GM19467 (cell line): Measurements from ENCODE around the gene PI16.

Source experiments
- ATAC-seq: cut with Tn5 transposase; IDR thresholded peaks from one replicate; pipeline ENCODE4 v1.9.1; 2021; ENCODE audit warnings: mild to moderate bottlenecking, moderate library complexity; ENCODE audit not compliant: unreplicated experiment

PI16 gene

DNA sequence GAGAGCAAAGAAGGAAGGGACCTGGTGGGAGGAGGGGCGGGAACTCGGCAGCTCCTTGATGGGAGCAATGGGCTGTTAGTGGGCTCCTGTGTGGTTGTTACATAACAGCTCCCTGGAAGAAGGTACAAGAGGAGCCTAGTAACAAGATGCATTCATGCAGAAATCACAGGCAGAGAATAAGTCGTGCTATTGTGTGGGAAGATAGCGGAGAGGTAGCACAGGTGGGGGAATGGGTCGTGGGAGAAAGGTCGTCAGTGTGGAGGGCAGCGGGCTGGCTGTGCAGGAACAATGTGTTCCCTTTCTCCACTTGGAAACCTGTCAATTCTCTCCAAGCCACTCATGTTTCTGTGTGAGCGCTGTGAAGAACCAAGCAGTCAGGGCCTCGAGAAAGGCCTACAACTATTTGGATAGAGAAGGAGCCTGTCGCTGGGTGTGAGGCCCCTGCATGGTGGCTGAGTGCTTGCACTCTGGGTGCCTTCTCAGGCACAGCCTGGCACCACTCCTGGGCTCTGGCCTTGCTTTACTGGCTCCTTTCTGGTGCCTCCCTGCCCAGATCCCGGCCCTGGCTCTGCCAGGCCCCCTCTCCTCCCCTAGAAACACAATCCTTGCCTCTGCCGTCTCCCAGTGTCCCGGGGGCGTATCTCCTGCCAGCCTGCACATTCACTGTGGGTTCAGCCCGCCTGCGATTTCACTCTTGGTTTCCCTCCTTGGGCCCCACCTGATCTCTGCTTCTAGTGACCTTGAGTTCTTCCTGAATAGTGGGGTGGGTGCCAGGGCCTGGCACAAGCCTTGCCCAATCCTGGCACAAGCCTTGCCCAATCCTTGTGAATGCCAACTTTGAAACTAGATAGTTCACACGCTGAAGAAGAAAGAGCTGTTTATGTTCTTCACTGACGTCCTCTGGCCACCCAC is 43.5 kb downstream of the PI16 start:
- ATAC-seq = no peak

DNA sequence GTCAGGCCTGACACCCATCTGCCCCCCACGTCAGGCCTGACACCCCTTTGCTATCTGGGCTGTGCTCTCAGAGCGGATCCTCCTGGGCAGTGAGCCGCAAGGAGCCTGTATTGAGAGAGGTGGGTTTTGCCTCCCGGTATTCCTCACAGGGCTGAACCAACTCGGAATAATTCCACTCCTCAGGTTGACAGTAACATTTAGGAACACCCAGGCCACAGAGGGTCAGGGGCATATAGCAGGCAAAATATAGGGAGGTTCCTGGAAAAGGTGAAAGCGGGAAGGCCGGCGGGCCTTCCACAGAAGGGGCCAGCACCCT is 44.1 kb downstream of the PI16 start:
- no peak for ATAC-seq

GRCh38 chr6:36999061-36999750 is 44.7 kb downstream of the PI16 start:
- ATAC-seq = no peak

GRCh38 chr6:36999751-37000125 is 45.2 kb downstream of the PI16 start:
- no peak for ATAC-seq

DNA sequence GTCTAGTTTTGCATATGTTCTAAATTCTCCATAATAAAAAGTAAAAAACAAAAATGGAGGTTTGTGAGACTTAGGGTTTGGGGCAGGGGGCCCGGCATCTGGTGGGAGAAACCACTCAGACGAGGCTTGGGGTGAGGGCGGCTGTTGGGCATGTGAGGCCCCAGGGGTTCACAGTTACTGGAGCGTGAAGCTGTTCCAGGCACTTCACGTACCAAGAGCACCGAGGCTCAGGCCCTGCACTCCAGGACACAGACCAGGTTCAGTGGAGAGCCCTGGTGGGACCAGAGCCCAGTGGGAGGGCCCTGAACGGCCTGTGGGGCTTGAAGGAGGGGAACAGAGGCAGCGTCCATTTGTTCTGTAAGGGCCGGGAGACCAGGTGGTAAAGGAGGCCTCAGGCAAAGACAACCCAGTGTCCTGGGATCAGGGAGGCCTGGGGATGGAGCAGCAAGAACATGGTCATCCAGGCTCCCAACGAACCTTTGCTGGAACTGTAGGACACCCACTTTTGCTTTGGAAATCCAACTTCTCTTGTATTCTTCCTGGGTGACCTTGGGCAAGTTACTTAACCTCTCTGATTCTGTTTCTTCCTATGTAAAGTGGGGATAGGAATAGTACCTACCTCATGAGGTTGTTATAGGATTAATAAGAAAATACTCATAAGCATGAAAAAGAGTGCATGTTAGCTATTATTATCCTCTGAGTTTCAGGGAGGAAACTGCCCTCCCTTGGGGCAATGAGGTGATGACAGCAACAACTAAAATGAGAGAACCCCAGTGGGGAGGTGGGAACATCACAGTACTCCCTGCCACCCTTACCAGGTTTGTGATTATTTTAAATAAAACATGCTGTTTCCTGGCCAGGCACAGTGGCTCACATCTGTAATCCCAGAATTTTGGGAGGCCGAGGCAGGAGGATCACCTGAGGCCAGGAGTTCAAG is 49.8 kb downstream of the PI16 start:
- ATAC-seq = no peak

DNA sequence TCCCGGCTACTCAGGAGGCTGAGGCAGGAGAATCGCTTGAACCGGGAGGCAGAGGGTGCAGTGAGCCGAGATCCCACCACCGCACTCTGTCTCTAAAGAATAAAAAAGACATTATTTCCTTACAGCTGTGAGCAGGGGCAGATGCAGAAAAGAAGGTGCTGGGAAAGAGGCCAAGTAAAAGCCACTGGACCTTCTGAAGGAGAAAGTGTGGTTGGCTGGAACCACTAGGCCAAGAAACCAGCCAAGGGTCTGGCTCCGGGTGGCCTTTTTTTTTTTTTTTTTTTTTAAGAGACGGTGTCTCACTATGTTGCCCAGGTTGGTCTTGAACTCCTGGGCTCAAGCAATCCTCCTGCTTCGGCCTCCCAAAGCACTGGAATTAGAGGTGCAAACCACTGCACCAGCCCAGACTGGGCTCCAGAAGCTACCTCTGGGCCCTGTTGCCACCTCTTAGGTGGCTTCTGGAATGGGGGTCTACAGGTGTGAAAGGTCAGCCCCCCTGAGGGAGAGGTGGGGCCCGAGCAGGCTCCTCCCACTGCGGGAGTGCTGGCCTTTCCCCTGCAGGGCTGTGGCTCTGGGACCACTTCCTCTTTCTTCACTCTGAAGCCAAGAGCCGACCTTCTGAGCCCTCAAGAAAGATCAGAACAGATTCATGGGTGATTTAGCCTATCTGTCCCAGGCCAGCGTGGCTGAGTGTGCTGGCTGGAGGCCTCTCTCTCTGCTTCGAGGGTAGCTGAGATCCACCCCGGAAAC is 50.7 kb downstream of the PI16 start, which contains the start of gene FGD2:
FGD2 (plus strand) TSS at position 595 of the 750 bp plus-strand sequence. CDS start 163 bp downstream, outside the sequence.
- ATAC-seq = peak; percentile 42

GRCh38 chr6:37005827-37006567 is 51.5 kb downstream of the PI16 start:
- ATAC-seq = no peak

GRCh38 chr6:37006793-37007339 is 52.3 kb downstream of the PI16 start:
- no peak for ATAC-seq

GRCh38 chr6:37007340-37008043 is 53.0 kb downstream of the PI16 start:
- ATAC-seq = no peak

DNA sequence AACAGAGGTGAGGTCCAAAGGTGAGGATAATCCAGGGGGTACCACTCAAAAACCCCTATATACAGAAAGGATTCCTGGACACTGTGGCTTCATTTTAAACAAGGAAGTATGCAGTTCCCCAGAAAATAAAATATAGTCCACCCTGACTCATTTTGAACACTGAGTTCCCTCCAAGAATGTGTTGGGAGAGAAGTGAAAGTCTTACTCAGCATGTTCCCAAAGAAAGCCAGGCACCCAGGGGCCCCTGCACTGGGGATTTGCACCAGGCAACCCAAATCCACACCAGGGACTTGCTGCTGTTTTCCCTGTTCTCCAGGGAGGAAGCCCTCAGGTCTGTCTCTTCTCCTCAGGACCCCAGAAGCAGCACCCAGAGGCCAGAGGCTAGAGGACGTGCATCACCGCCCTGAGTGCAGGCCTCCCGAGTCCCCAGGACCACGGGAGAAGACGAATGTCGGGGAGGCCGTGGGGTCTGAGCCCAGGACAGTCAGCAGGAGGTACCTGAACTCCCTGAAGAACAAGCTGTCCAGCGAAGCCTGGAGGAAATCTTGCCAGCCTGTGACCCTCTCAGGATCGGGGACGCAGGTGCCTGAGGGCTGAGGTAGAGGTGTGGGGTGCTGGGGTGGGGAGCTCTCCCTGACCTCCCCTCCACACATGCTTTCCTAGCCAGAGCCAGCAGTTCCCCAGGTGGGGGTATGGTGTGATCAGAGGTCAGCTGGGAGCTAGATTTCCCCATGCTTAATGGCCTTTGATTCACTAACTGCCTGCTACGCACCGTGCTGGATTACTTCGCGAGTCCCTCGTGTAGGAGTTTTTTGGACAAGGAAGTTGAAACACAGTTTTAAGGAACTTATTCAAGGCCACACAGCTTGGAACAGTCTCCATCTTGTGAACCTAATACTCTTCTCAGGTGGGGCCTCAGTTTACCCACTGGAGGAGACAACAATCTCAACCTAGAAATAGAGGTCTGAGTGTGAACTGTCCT is 54.2 kb downstream of the PI16 start:
- no peak for ATAC-seq

DNA sequence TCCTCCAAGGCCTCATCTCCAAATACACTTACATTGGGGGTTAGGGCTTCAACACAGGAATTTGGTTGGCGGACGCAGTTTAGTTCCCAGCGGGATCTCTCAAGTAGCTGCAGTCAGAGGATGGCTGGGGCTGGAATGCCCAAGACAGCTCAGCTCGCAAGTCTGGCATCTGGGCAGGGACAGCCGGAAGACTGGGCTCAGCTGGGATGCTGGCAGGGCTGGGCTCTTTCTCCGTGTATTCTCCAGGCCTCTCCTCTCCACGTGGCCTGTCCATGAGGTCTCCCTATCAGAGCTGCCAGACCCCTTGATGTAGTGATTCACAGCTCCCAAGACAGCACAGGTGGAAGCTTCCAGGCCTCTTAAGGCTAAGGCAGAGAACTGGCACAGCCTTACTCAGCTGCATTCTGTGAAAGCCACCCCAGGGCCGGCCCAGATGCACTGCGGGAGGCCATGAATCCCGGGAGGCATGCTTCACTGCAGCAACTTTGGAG is 55.9 kb downstream of the PI16 start:
- ATAC-seq = no peak

GRCh38 chr6:37011656-37012378 is 57.3 kb downstream of the PI16 start:
- no peak for ATAC-seq

GRCh38 chr6:37013516-37014491 is 59.3 kb downstream of the PI16 start:
- no peak for ATAC-seq
